GM12875 (cell line): ENCODE results near the gene IREB2.

Experiments used
- H3K4me3 ChIP-seq: one replicate; pipeline ENCODE4 v1.5.1; 2011; ENCODE audit warnings: low read depth, low read length, control low read depth
- CTCF ChIP-seq: IDR thresholded peaks from 2 replicates; pipeline ENCODE4 v1.5.1; 2011; ENCODE audit warnings: low read depth, mild to moderate bottlenecking, control low read depth, inconsistent platforms, low read length, moderate library complexity, borderline replicate concordance; ENCODE audit not compliant: insufficient read depth

Gene IREB2

GRCh38 chr15:78407608-78408354 is 30.2 kb upstream of the IREB2 start:
- H3K4me3 ChIP-seq: no peak overlapping the region
- no peak for TF ChIP-seq CTCF

GRCh38 chr15:78408355-78408640 is 29.7 kb upstream of the IREB2 start:
- H3K4me3 ChIP-seq: no peak overlapping the region
- no peak for TF ChIP-seq CTCF

GRCh38 chr15:78408961-78409360 is 29.1 kb upstream of the IREB2 start:
- no peak for TF ChIP-seq CTCF
- no peak overlapping the region for H3K4me3 ChIP-seq

- no peak overlapping the region for H3K4me3 ChIP-seq
- no peak for TF ChIP-seq CTCF
Observed at GRCh38 chr15:78411061-78411460, 27.0 kb upstream of the IREB2 start.

- no peak for TF ChIP-seq CTCF
- no peak overlapping the region for H3K4me3 ChIP-seq
Observed at GRCh38 chr15:78414621-78415250, 23.3 kb upstream of the IREB2 start.

GRCh38 chr15:78415284-78415683 is 22.7 kb upstream of the IREB2 start:
- no peak for TF ChIP-seq CTCF
- no peak overlapping the region for H3K4me3 ChIP-seq
